T47D (cell line): ENCODE results near the gene DCP1B.
A peak's percentile ranks its signal among the peaks of the same experiment; 100 is the strongest.

Source experiments
- DNase-seq, 2 experiments: peaks; one replicate each; pipeline versions ENCODE4 v3.0.0 to v3.0.0-alpha.2; 2011 to 2012; ENCODE audit warnings: low read depth in 1 of 2, low spot score in 1 of 2
- JUND ChIP-seq: IDR thresholded peaks from 2 replicates; pipeline ENCODE4 v1.6.1; 2012; ENCODE audit warnings: low read depth
- in situ Hi-C: cut with HindIII; loops from 2 replicates; pipeline ENCODE4 v1.10.0; 2016; ENCODE audit warnings: low sequenced_read_pairs, low pct_unique_long_range_greater_than_20kb

The DCP1B gene

GRCh38 chr12:2034633-2035430, 30.6 kb upstream of the DCP1B start:
- in situ Hi-C loops: no loop called here
- peak; percentile 84 to 87 for DNase-seq
- no peak for TF ChIP-seq JUND

GRCh38 chr12:2032506-2032905, 28.2 kb upstream of the DCP1B start:
- in situ Hi-C loops: no loop called here
- TF ChIP-seq JUND: no peak
- no peak for DNase-seq

GRCh38 chr12:2029851-2030250, 25.6 kb upstream of the DCP1B start:
- no peak for DNase-seq
- in situ Hi-C loops: no loop called here
- no peak for TF ChIP-seq JUND

- in situ Hi-C loops: no loop called here
These were observed 23.1 kb upstream of the DCP1B start for GRCh38 chr12:2027351-2027750.

GRCh38 chr12:2023365-2023764, 19.1 kb upstream of the DCP1B start:
- in situ Hi-C loops: no loop called here
- no peak for TF ChIP-seq JUND
- peak; percentile 54 to 56 for DNase-seq

More at GRCh38 chr12:2027351-2027750, 23.1 kb upstream of the DCP1B start:
- no peak for TF ChIP-seq JUND
- DNase-seq: no peak

GRCh38 chr12:2020511-2020910, 16.3 kb upstream of the DCP1B start:
- no peak for DNase-seq
- in situ Hi-C loops: no loop called here
- TF ChIP-seq JUND: no peak

- DNase-seq: no peak
- in situ Hi-C loops: no loop called here
- no peak for TF ChIP-seq JUND
These were observed 14.9 kb upstream of the DCP1B start for GRCh38 chr12:2019126-2019525.

- in situ Hi-C loops: no loop called here
- TF ChIP-seq JUND: no peak
- no peak for DNase-seq
These were observed 14.1 kb upstream of the DCP1B start for GRCh38 chr12:2018391-2018790.

GRCh38 chr12:2017546-2018337, 13.5 kb upstream of the DCP1B start:
- in situ Hi-C loops: no loop called here
- DNase-seq: no peak
- TF ChIP-seq JUND: no peak

GRCh38 chr12:2016862-2017545, 12.7 kb upstream of the DCP1B start:
- no peak for DNase-seq
- no peak for TF ChIP-seq JUND
- in situ Hi-C loops: no loop called here

GRCh38 chr12:2014231-2014630, 10.0 kb upstream of the DCP1B start:
- no peak for TF ChIP-seq JUND
- in situ Hi-C loops: no loop called here
- DNase-seq: no peak

- TF ChIP-seq JUND: no peak
- DNase-seq: no peak
These were observed 9.4 kb upstream of the DCP1B start for GRCh38 chr12:2013527-2014223.

GRCh38 chr12:2013086-2013485, 8.8 kb upstream of the DCP1B start:
- in situ Hi-C loops: no loop called here
- no peak for TF ChIP-seq JUND
- DNase-seq: no peak

More at GRCh38 chr12:2013527-2014223, 9.4 kb upstream of the DCP1B start:
- in situ Hi-C loops: no loop called here
